HepG2 (cell line): ENCODE results near the gene GAR1. TPM values are rescaled to one million over a fixed set of nuclear protein-coding genes. Genes with fewer than 3 reads are reported as not detected.

Experiments used
- ATAC-seq: fragments of 200-7000 bp; cut with Tn5 transposase; 3 replicates; pipeline ENCODE4 v1.9.1; 2020; ENCODE audit warnings: mild to moderate bottlenecking, moderate library complexity
- BruUV-seq: library from RNA; stranded (reverse); fragments of 400-500 nt; replicated peaks from 2 replicates; lab custom pipeline; 2021; lab: Mats Ljungman, UMichigan
- CTCF ChIA-PET: fragments of 300-600 bp; formaldehyde crosslinking; extraction: SDS; loops from one replicate; lab custom pipeline; 2021; ENCODE audit warnings: low total read pairs, inconsistent platforms, low intra/inter-chr PET ratio; lab: Yijun Ruan, JAX
- POLR2A ChIA-PET: fragments of 350-600 bp; sonication (Branson Sonifier 250); formaldehyde crosslinking; loops from one replicate; lab custom pipeline; 2020; ENCODE audit warnings: antibody characterized with exemption, inconsistent platforms; lab: Yijun Ruan, JAX
- DNase-seq: peaks from one replicate; pipeline ENCODE4 v3.0.0-alpha.2; 2015; ENCODE audit warnings: low spot score
- FAIRE-seq: peaks from 3 replicates; lab custom pipeline; 2011; peaks lifted over from hg19 to GRCh38; lab: Jason Lieb, UNC
- H2AFZ ChIP-seq: one replicate; pipeline ENCODE4 v1.6.1; 2011; ENCODE audit warnings: low read length, inconsistent platforms
- H3K27ac ChIP-seq: fragments of 300-600 bp; 3 replicates; pipeline ENCODE4 v1.8.0; 2011; ENCODE audit warnings: mixed run types, mild to moderate bottlenecking, mixed read lengths, low read length, inconsistent platforms; ENCODE audit not compliant: insufficient read depth; ENCODE audit errors: extremely low read length
- H3K27me3 ChIP-seq, 2 experiments: fragments of 200-600 bp in 1 of 2; 2 replicates in 1 of 2; 3 replicates in 1 of 2; pipeline versions ENCODE4 v1.6.0 to v1.8.0; 2011; ENCODE audit warnings: low read length in 2 of 2, mild to moderate bottlenecking in 2 of 2, moderate library complexity in 2 of 2, inconsistent platforms in 1 of 2; ENCODE audit not compliant: insufficient read depth in 2 of 2, control insufficient read depth in 1 of 2
- H3K36me3 ChIP-seq, 2 experiments: fragments of 200-600 bp in 1 of 2; replicated peaks in 1 of 2; 2 replicates in 1 of 2; 3 replicates in 1 of 2; pipeline versions ENCODE4 v1.5.1 to v1.8.0; 2011; ENCODE audit warnings: low read length in 2 of 2, inconsistent platforms in 1 of 2; ENCODE audit not compliant: insufficient read depth in 2 of 2, control insufficient read depth in 1 of 2
- H3K4me1 ChIP-seq: 2 replicates; pipeline ENCODE4 v1.5.1; 2012; ENCODE audit warnings: low read length, inconsistent platforms; ENCODE audit not compliant: insufficient read depth
- H3K4me2 ChIP-seq: 2 replicates; pipeline ENCODE4 v1.6.0; 2011; ENCODE audit warnings: low read depth, low read length, inconsistent platforms
- H3K4me3 ChIP-seq, 3 experiments: fragments of 200-600 bp in 1 of 3; sonication (generic), shearing (Covaris generic) in 1 of 3; replicated peaks in 1 of 3; 2 replicates each; pipeline ENCODE4 v1.5.1; 2011 to 2016; ENCODE audit warnings: low read length in 3 of 3, inconsistent platforms in 2 of 3, low read depth in 2 of 3, mild to moderate bottlenecking in 2 of 3, control low read depth in 1 of 3, mixed read lengths in 1 of 3; ENCODE audit not compliant: insufficient read depth in 1 of 3
- H3K79me2 ChIP-seq: one replicate; pipeline ENCODE4 v1.6.1; 2011; ENCODE audit warnings: low read length, inconsistent platforms; ENCODE audit not compliant: insufficient read depth
- H3K9ac ChIP-seq: 2 replicates; pipeline ENCODE4 v1.6.0; 2011; ENCODE audit warnings: mild to moderate bottlenecking, low read depth, low read length, inconsistent platforms; ENCODE audit not compliant: insufficient read depth
- H3K9me3 ChIP-seq: 2 replicates; pipeline ENCODE4 v1.5.1; 2012; ENCODE audit warnings: mild to moderate bottlenecking, low read length
- H4K20me1 ChIP-seq: 2 replicates; pipeline ENCODE4 v1.6.0; 2011; ENCODE audit warnings: inconsistent platforms, mild to moderate bottlenecking, low read length, moderate library complexity; ENCODE audit not compliant: insufficient read depth
- CSRNP2 ChIP-seq: sonication (generic); formaldehyde crosslinking; conservative IDR thresholded peaks from 2 replicates; pipeline ENCODE4 v1.8.0; 2022; ENCODE audit warnings: low read depth, missing genetic modification reagents
- FIP1L1 ChIP-seq: fragments of 200-400 bp; formaldehyde crosslinking; IDR thresholded peaks from 2 replicates; pipeline ENCODE4 v1.6.1; 2018; ENCODE audit warnings: low read depth, mild to moderate bottlenecking, low read length, moderate library complexity, borderline replicate concordance; ENCODE audit not compliant: insufficient read depth
- KDM1A ChIP-seq: IDR thresholded peaks from 2 replicates; pipeline ENCODE4 v1.6.1; 2016; ENCODE audit warnings: missing compliant biosample characterization
- RBFOX2 ChIP-seq: fragments of 200-400 bp; formaldehyde crosslinking; IDR thresholded peaks from 2 replicates; pipeline ENCODE4 v1.6.1; 2017; ENCODE audit warnings: low read depth, mild to moderate bottlenecking, low read length
- SOX13 ChIP-seq, 3 experiments: fragments of 450-650 bp in 1 of 3; sonication (generic) in 1 of 3; formaldehyde crosslinking in 1 of 3; IDR thresholded peaks in 2 of 3; conservative IDR thresholded peaks in 1 of 3; 2 replicates each; pipeline versions ENCODE4 v1.5.0 to v1.6.1; 2016 to 2020; ENCODE audit warnings: antibody characterized with exemption in 1 of 3, mild to moderate bottlenecking in 1 of 3, missing compliant biosample characterization in 1 of 3, missing genetic modification reagents in 1 of 3, moderate library complexity in 1 of 3
- ZFP91 ChIP-seq: sonication (generic); formaldehyde crosslinking; IDR thresholded peaks from 2 replicates; pipeline ENCODE4 v1.9.0; 2022; ENCODE audit warnings: missing genetic modification reagents, mild to moderate bottlenecking, borderline replicate concordance
- WGBS: methylation state at CpG from one replicate; pipeline ENCODE4 v1.1.6; 2017; ENCODE audit warnings: low lambda C conversion rate; 5-methylcytosine and 5-hydroxymethylcytosine counted together
- in situ Hi-C: cut with HindIII; loops from 2 replicates; pipeline ENCODE4 v1.10.0; 2017; ENCODE audit warnings: low pct_unique_long_range_greater_than_20kb; ENCODE audit not compliant: extremely low pct_ligation_motif_present
- intact Hi-C: fragments of 100-400 bp; cut with micrococcal nuclease; formaldehyde crosslinking; loops from one replicate; pipeline ENCODE4 v1.10.0; 2022; ENCODE audit not compliant: unreplicated experiment
- polyA plus RNA-seq, 8 experiments: library from polyadenylated mRNA; depleted of rRNA in 3 of 8; stranded (reverse) in 7 of 8; unstranded in 1 of 8; fragments of >200 nt; fragmentation: Illumina TruSeq in 4 of 8; extraction: Trizol in 4 of 8; gene quantifications; 2 replicates each; pipeline versions ENCODE4 v1.2.1 to v1.2.3, GENCODE V29; 2011 to 2016; ENCODE audit warnings: low read depth in 4 of 8, missing spikeins in 1 of 8, mixed read lengths in 1 of 8; ENCODE audit not compliant: insufficient read depth in 1 of 8
- total RNA-seq, 5 experiments: library from RNA; depleted of rRNA; stranded (reverse); fragments of >200 nt; fragmentation: Illumina TruSeq; extraction: Trizol; gene quantifications; 2 replicates each; pipeline ENCODE4 v1.2.3, GENCODE V29; 2016; ENCODE audit warnings: low read depth in 1 of 5
- TF ChIP-seq, protein P1 (sequence below): sonication (generic); formaldehyde crosslinking; IDR thresholded peaks from 2 replicates; pipeline ENCODE4 v1.8.1; 2023; ENCODE audit warnings: mild to moderate bottlenecking, missing genetic modification reagents
- TF ChIP-seq, protein P2 (sequence below): sonication (generic); formaldehyde crosslinking; IDR thresholded peaks from 2 replicates; pipeline ENCODE4 v1.8.1; 2023; ENCODE audit warnings: mild to moderate bottlenecking, inconsistent platforms, moderate library complexity, missing genetic modification reagents, borderline replicate concordance

Gene GAR1
- total and polyA plus RNA-seq, 2 of the 13 experiments (the other 11 are each of a cell fraction or from before 2014, with no cell fraction given) = 11.3 to 11.4 TPM

GRCh38 chr4:109816894-109817293 is 1.3 kb downstream of the GAR1 start:
- in situ Hi-C loops (loop anchor here (25.0 kb wide), 1 partner anchor 255 kb away; the partner anchor contains the start of gene MCUB), intact Hi-C loops (loop anchor here (5.0 kb wide), 4 partner anchors 70 to 385 kb away; partner anchors contain the start of genes CASP6 and SEC24B)
- no peaks in the 10 kb centered on the region; a peak in 1 of 5 replicates for H3K27me3 ChIP-seq
- ChIA-PET CTCF (no interaction called here), POLR2A (interaction anchor here (1.2 to 1.5 kb wide), 2 partner anchors 15 to 383 kb away, joined by 3 to 7 read pairs; partner anchors contain the start of genes CFI and SEC24B)
- H2AFZ ChIP-seq = no peak overlapping the region
- no peak for TF ChIP-seq CSRNP2 (CRISPR knock-in tag)
- TF ChIP-seq SOX13 (IDR thresholded peaks at IDR 0.05) = no peak
- peak in 1 of 2 experiments; percentile 15; a peak in 1 of 4 replicates for TF ChIP-seq SOX13 (CRISPR knock-in tag; conservative IDR thresholded peaks at IDR 0.05 in 1 of 2, IDR thresholded peaks at IDR 0.05 in 1 of 2)
- H3K4me2 ChIP-seq = peak overlapping the region; percentile 91
- H3K9me3 ChIP-seq = no peaks in the 10 kb centered on the region
- FAIRE-seq (no peak), ATAC-seq (no peak), DNase-seq (no peak)
- peaks cover 31% of the 10 kb centered on the region for H3K79me2 ChIP-seq
- H3K36me3 ChIP-seq = peaks cover 6 to 37% of the 10 kb centered on the region in 2 experiments; a peak in 4 of 5 replicates
- BruUV-seq = no TSS peak
- H4K20me1 ChIP-seq = no peaks in the 10 kb centered on the region
- H3K4me3 ChIP-seq = peak overlapping the region; percentile 77 to 95 (median 84)
- H3K4me1 ChIP-seq = peaks cover 53% of the 10 kb centered on the region
- peak overlapping the region; percentile 92 for H3K9ac ChIP-seq
- WGBS = 41% methylated on average over 1 of the region's 1 CpG
- peak overlapping the region; percentile 91 for H3K27ac ChIP-seq

- H3K4me3 ChIP-seq = no peak overlapping the region
Measured at GRCh38 chr4:109818268-109818667, 2.7 kb downstream of the GAR1 start.

More at GRCh38 chr4:109818268-109818667, 2.7 kb downstream of the GAR1 start:
- H2AFZ ChIP-seq = no peak overlapping the region
- H3K27ac ChIP-seq = no peak overlapping the region
- FAIRE-seq (no peak), ATAC-seq (no peak), DNase-seq (no peak)
- H3K79me2 ChIP-seq = peaks cover 31% of the 10 kb centered on the region
- no peak overlapping the region for H3K9ac ChIP-seq
- peaks cover 53% of the 10 kb centered on the region for H3K4me1 ChIP-seq
- ChIA-PET CTCF (no interaction called here), POLR2A (no interaction called here)
- in situ Hi-C loops = loop anchor here (25.0 kb wide), 1 partner anchor 256 kb away; the partner anchor contains the start of gene MCUB
- H3K4me2 ChIP-seq = no peak overlapping the region
- intact Hi-C loops = loop anchor here (5.0 kb wide), 4 partner anchors 71 to 386 kb away; partner anchors contain the start of genes CASP6 and SEC24B
- BruUV-seq = no TSS peak
- H3K9me3 ChIP-seq = no peaks in the 10 kb centered on the region
- TF ChIP-seq ZFP91 (CRISPR knock-in tag) (no peak), KDM1A (no peak), FIP1L1 (no peak), RBFOX2 (no peak)
- TF ChIP-seq, protein P1, sequence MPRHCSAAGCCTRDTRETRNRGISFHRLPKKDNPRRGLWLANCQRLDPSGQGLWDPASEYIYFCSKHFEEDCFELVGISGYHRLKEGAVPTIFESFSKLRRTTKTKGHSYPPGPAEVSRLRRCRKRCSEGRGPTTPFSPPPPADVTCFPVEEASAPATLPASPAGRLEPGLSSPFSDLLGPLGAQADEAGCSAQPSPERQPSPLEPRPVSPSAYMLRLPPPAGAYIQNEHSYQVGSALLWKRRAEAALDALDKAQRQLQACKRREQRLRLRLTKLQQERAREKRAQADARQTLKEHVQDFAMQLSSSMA (CRISPR knock-in tag) = no peak
- TF ChIP-seq, protein P2, sequence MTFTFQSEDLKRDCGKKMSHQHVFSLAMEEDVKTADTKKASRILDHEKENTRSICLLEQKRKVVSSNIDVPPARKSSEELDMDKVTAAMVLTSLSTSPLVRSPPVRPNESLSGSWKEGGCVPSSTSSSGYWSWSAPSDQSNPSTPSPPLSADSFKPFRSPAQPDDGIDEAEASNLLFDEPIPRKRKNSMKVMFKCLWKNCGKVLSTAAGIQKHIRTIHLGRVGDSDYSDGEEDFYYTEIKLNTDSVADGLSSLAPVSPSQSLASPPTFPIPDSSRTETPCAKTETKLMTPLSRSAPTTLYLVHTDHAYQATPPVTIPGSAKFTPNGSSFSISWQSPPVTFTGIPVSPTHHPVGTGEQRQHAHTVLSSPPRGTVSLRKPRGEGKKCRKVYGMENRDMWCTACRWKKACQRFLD (CRISPR knock-in tag) = no peak
- no peaks in the 10 kb centered on the region; a peak in 1 of 5 replicates for H3K27me3 ChIP-seq
- H3K36me3 ChIP-seq = peaks cover 9 to 49% of the 10 kb centered on the region in 2 experiments; a peak in 4 of 5 replicates
- WGBS = 96% methylated on average over 4 of the region's 4 CpGs
- no peaks in the 10 kb centered on the region for H4K20me1 ChIP-seq
